ENCODE measurements around the gene CELSR2. TPM values are rescaled to one million over a fixed set of nuclear protein-coding genes. Genes with fewer than 3 reads are reported as not detected.
"Not testable (repeated sequence)": the region's sequence is repeated elsewhere in the genome, so short reads cannot be mapped to it uniquely, and the experiment has no call there.

The CELSR2 gene
- total RNA-seq, 2 donors from 2014 or later = 4.2 to 6.1 TPM

DNA sequence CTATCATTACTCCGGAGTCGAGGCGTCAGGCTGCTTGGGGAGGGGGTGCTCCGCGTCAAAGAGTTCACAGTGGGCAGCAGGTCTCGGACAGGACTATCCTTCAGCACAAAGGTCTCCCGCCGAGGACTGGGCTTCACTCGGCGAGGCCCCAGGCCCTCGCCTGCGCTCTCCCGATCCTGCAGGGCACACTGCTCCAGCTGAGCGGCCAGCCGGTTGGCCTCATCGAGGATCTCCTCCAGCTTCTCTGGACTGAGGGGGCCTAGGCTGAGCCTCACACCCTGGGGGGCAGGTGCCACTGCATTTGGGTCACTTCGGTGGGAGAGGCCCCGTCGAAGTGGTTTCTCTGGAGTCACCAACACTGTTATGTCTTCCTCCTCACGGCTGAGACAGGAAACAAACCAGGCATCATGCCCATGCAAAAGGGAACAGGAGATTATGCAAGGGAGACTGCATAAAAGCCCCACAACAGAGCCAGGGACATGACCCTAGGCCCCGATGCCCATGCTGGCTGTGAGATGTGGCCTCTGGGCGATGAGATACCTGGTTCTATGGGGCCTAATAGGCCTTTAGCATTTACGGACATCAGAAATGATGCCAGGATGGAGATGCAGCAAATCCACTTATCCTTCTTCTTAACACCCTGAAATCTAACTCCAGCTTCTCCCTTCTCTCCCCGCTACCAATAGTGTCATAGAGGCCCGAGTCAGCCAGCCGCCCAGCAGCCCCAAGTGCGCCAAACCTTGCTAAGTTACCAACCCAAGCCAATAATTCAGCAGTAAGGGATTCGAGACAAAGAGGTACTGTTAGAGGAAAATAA, 32.5 kb downstream of the CELSR2 start:
- Histone ChIP-seq H3K4me3 (peak overlapping the region; percentile 57), H3K9me3 (no peaks in the 10 kb centered on the region), H3K9ac (ENCODE audit: low read depth in 2 of 2, low read length in 2 of 2) (peak overlapping the region in 1 of 2 donors; percentile 88), H3K4me1 (peaks cover 17% of the 10 kb centered on the region), H3K27me3 (no peaks in the 10 kb centered on the region), H3K27ac (no peak overlapping the region), H3K36me3 (no peaks in the 10 kb centered on the region)
- intact Hi-C loops (cut with DNase I) = loop anchor here (5.0 kb wide), 1 partner anchor 115 kb away; the partner anchor contains the start of gene SORT1
- DNase-seq = no peak
- TF ChIP-seq, protein P1, sequence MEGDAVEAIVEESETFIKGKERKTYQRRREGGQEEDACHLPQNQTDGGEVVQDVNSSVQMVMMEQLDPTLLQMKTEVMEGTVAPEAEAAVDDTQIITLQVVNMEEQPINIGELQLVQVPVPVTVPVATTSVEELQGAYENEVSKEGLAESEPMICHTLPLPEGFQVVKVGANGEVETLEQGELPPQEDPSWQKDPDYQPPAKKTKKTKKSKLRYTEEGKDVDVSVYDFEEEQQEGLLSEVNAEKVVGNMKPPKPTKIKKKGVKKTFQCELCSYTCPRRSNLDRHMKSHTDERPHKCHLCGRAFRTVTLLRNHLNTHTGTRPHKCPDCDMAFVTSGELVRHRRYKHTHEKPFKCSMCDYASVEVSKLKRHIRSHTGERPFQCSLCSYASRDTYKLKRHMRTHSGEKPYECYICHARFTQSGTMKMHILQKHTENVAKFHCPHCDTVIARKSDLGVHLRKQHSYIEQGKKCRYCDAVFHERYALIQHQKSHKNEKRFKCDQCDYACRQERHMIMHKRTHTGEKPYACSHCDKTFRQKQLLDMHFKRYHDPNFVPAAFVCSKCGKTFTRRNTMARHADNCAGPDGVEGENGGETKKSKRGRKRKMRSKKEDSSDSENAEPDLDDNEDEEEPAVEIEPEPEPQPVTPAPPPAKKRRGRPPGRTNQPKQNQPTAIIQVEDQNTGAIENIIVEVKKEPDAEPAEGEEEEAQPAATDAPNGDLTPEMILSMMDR (IDR thresholded peaks at IDR 0.05) = no peak

DNA sequence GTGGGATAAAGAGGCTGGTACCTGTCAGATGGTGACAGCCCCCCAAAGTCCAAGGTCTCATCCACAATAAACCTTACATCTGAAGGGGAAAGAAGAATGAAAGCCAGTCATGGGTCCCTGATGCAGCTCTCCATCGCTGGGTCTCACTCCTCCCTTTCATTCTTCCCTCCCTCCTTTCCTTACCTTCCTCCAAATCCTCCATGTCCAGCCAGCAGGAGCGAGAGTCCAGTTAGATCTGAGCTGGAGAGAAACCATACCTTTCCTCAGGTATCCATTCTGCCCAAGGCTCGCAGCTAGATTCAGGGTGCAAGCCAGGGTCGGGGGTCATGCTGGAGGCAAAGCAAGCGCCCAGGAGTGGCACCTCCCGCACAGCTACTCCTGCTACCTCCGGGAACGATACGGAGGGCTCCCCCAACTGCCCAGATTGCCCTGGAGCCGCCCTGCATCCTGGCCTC, 33.2 kb downstream of the CELSR2 start:
- peak overlapping the region; percentile 57 for H3K4me3 ChIP-seq
- TF ChIP-seq, protein P1 (IDR thresholded peaks at IDR 0.05) = no peak
- peak overlapping the region; percentile 62 to 88 for H3K9ac ChIP-seq (ENCODE audit: low read depth in 2 of 2, low read length in 2 of 2)
- no peaks in the 10 kb centered on the region for H3K27me3 ChIP-seq
- H3K4me1 ChIP-seq = peaks cover 12% of the 10 kb centered on the region
- intact Hi-C loops (cut with DNase I) = loop anchor here (5.0 kb wide), 1 partner anchor 115 kb away; the partner anchor contains the start of gene SORT1
- peak; percentile 36 for DNase-seq
- peak overlapping the region; percentile 93 for H3K27ac ChIP-seq
- H3K9me3 ChIP-seq = no peaks in the 10 kb centered on the region
- no peaks in the 10 kb centered on the region for H3K36me3 ChIP-seq

DNA sequence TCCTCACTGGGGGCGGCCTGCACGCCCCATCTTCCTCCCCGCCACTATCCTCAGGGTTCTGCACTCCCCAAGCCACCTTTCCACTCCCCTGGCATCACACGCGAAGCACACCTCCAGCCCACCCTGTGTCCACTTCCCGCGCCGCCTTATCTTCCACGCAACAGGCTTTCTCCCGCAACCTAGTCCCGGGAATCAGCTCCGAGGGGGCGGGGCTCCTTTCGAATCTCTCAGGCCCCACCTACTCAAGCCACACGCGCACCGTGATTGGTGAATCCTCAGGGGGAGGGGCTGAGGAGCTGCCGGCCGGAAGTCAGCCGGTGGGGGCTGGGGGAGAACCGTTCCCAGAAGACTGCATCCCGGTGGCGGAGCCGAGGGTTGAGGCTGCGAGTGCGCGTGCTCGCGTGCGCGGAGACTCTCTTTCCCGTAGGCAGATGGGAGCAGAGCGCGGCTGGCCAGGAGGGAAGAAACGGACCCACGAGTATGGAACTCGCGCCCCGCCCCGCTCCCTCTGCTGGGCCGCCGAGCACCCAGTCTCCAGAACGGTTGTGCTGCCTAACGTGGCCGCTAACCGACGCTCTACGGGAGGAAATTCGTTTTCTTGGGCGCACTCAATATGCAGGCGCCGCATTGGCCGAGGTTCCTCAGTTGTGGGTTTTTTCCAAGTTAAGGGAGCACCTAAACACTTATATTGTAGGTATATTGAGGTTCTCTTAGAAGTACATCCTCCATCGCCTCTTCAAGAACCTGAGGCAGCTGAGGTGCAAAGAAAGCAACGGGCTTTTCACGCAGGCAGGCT, 33.8 kb downstream of the CELSR2 start, which contains the start of gene PSRC1:
Gene PSRC1, minus strand, starts transcription at position 194 of the 796 bp plus-strand sequence.
- peak within 1 kb of the TSS; percentile 57 for H3K4me3 ChIP-seq
- H3K27me3 ChIP-seq = no peaks in the 10 kb centered on the region
- peak; percentile 99 for DNase-seq
- TF ChIP-seq, protein P1 (IDR thresholded peaks at IDR 0.05) = peak; percentile 33
- no peaks in the 10 kb centered on the region for H3K36me3 ChIP-seq
- peaks cover 11% of the 10 kb centered on the region for H3K4me1 ChIP-seq
- H3K9me3 ChIP-seq = no peaks in the 10 kb centered on the region
- H3K9ac ChIP-seq (ENCODE audit: low read depth in 2 of 2, low read length in 2 of 2) = peak within 1 kb of the TSS; percentile 78 to 88
- peak within 1 kb of the TSS; percentile 93 for H3K27ac ChIP-seq
- intact Hi-C loops (cut with DNase I) = loop anchor here (5.0 kb wide), 1 partner anchor 114 kb away; the partner anchor contains the start of gene SORT1

DNA sequence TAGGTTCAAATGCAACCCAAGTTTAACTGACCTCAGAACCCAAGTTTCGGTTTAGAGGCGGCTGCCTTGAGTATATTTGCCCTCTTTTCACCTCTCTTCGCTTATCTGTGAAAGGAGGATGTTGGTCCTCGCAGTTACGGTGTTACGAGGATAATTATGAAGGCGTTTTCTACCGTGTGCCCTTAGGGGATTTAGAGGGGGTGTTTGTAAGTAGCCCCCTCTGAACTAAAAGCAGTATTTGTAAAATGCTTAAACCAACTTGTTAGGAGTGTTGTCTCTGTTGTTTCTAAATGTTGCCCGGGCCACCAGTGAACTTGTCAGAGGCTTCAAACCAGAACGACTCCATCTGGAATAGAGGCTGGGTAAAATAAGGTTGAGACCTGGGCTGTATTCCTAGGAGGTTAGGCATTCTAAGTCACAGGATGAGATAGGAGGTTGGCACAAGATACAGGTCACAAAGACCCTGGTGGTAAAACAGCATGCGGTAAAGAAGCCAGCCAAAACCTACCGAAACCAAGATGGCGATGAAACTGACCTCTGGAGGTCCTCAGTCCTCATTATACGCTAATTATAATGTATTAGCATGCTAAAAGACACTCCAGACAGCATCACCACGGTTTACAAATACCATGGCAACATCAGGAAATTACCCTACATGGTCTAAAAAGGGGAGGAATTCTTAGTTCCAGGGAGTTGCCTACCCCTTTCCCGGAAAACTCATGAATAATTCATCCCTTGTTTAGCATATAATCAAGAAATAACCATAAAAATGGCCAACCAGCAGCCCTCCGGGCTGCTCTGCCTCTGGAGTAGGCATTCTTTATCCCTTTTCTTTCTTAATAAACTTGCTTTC, 34.6 kb downstream of the CELSR2 start:
- TF ChIP-seq, protein P1 (IDR thresholded peaks at IDR 0.05) = no peak

DNA sequence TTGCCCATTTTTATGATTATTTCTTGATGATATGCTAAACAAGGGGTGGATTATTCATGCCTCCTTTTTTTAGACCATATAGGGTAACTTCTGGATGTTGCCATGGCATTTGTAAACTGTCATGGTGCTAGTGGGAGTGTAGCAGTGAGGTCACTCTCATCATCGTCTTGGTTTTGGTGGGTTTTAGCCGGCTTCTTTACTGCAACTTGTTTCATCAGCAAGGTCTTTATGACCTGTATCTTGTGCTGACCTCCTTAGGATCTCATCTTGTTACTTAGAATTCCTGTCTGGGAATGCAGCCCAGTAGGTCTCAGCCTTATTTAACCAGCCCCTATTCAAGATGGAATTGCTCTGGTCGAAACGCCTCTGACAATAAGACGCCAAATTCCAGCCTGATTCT, 37.4 kb downstream of the CELSR2 start:
- H3K27me3 ChIP-seq; intact Hi-C loops (cut with DNase I); H3K9ac ChIP-seq (ENCODE audit: low read depth in 2 of 2, low read length in 2 of 2); H3K27ac ChIP-seq; DNase-seq; H3K36me3 ChIP-seq; H3K9me3 ChIP-seq; H3K4me1 ChIP-seq; H3K4me3 ChIP-seq: not testable (repeated sequence)

More for the DNA sequence above, 34.6 kb downstream of the CELSR2 start:
- intact Hi-C loops (cut with DNase I) = loop anchor here (5.0 kb wide), 1 partner anchor 113 kb away; the partner anchor contains the start of gene SORT1
- no peak for DNase-seq
- Histone ChIP-seq H3K9me3 (no peaks in the 10 kb centered on the region), H3K4me1 (peaks cover 11% of the 10 kb centered on the region), H3K27ac (peak overlapping the region; percentile 93), H3K4me3 (peak overlapping the region; percentile 57), H3K9ac (ENCODE audit: low read depth in 2 of 2, low read length in 2 of 2) (peak overlapping the region; percentile 78 to 88), H3K36me3 (no peaks in the 10 kb centered on the region), H3K27me3 (no peaks in the 10 kb centered on the region)

Measured in colonic mucosa (tissue), 4 donors.